ENCODE measurements around the gene TRABD2A.
A peak's percentile ranks its signal among the peaks of the same experiment; 100 is the strongest.
"Not testable (repeated sequence)": the region's sequence is repeated elsewhere in the genome, so short reads cannot be mapped to it uniquely, and the experiment has no call there.

TRABD2A gene, protein sequence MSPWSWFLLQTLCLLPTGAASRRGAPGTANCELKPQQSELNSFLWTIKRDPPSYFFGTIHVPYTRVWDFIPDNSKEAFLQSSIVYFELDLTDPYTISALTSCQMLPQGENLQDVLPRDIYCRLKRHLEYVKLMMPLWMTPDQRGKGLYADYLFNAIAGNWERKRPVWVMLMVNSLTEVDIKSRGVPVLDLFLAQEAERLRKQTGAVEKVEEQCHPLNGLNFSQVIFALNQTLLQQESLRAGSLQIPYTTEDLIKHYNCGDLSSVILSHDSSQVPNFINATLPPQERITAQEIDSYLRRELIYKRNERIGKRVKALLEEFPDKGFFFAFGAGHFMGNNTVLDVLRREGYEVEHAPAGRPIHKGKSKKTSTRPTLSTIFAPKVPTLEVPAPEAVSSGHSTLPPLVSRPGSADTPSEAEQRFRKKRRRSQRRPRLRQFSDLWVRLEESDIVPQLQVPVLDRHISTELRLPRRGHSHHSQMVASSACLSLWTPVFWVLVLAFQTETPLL

DNA sequence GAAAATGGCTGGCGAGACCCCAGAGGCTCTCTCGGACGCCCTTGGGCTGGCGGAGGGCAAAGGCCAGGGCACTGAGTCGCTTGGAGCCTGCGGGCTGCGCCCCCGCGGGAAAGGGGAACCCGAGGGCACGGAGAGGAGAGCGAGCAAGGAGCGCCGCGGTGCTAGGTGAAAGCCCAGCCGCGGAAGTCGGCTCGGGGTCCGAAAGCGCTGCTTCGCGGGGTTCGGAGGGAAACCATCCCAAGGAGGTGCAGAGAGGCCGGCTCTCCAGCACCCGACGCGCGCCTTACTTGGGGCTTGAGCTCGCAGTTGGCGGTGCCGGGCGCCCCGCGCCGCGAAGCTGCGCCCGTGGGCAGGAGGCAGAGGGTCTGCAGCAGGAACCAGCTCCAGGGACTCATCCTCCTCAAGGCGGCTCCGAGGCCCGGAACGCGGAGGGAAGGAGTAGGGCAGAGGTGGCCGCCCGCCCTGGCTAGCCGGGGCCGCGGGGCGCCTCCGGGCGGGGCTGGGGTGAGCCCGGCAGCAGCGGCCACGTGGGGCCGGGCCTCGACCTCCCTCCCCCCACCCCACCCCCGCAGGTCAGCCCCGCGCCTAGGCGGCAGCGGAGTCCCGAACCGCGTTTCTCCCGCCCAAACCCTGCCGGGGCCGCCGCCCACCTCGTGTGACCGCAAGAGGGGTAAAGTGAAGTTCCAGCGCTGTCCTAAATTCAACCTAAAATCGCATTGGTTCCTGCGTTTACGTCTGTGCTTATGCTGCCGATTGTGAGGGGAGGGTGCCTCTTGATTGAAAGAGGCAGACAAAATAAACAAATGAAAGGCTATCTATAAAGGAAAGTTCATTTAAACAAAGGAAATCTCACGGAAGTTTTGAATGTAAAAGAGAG is at the start of gene TRABD2A:
Gene TRABD2A (minus strand): TSS at position 440 of the 877 bp plus-strand sequence. CDS start 45 bp downstream, at position 395.
- DNase-seq (ENCODE audit: low spot score) = peak; percentile 54

DNA sequence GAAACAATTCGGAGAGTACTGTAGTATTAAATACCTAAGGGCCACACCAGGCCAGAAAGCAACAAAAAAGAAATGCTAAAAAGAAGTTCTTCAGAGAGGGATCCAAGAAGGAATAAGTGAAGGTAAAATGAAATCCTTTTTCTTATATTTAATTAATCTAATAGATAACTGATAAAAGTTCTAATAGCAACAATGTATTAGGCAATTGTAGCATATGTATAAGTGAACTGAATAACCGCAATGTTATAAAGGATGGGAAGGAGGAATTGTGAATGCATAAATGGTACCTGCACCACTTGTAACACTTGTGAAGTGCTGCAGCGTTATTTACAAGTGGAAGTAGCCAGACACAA is 46.4 kb upstream of the TRABD2A start:
- no peak for DNase-seq (ENCODE audit: low spot score)

DNA sequence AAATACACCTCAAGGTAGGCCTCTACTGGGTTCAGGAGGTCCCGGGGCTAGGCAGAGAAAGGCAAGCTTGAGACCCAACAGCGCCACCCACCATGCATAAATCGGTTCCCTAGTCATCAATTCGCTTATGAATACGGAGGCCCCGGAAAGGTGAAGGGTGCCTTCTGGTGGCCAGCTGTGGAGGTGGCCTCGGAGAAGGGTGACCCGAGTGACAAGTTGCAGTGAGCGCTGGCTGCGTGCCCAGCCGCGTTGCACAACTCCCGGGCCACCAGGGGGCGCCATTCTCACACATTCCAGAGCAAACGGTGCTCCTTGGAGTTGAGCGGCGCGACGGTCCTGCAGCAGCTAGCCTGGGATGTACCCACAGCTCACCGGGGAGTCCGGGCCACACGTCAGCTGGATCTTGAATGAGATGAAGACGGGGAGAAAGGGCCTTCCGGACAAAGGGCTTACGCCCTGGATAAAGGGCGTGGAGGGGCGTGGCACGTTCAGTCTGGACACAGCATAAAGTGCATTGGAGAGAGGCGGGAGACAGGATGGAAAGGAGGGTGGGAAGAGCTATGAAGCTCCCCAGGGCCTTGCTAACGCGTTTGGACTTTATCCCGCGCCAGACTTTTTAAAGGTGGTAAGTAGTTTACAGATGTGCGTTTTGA is 45.0 kb upstream of the TRABD2A start:
- peak; percentile 86 for DNase-seq (ENCODE audit: low spot score)

DNA sequence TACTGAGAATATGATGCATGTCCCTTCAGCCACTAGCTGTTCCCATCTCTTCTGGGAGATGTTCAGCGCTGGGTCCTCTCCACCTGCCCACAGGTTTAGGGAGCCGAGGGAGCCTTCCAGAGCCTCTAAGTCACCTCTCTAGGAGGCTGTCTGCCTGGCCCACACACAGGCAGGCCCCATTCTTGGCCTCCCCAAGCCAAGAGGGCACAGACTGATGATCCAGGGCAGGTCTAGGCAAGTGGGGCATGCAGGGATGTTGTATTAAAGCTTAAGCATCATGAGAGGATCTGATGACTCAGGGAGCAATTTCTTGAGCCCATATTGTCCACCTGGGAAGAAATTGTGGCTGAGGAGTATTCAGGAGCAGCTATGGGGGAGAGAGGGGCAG is 44.4 kb upstream of the TRABD2A start:
- no peak for DNase-seq (ENCODE audit: low spot score)

DNA sequence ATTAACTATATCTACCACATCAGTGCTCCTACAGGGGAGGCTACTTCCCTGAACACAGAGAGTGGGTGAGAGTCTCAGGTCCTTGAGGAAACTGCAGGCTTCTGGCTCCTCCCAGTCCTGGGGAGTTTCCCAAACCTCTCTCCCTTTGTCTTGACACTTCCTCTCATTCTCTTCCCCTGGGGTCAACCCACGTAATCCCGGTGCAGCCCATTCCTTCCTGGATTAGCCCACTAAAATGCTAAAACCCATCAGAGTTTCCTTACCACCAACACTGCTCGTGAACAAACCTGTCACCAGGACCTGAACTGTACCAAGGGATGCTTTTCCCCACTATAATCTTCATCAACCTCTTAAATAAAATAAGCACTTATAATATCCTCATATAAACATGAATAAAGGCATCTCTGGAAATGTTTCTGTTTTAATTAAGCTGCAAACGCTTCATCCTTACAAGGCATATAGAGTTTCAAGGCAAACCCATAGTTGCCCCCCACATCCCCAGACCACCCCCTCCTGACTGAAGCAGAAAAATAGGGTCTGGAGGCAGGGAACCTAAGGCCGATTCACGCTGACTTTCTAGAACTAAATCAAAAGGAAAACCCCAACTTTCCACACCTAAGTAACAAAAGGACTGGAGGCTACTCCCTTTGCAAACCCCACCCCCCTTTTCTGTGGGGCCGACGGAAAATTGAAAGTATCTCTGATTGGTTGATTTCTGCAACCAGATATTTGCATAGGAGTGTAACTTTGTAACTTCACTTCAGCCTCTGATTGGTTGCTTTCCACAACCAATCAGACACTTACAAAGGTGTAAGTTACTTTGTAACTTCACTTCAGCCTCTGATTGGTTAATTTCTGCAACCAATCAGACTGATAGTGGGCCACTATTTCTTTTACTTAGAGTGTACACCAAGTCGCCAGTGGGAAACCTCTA is 43.6 kb upstream of the TRABD2A start:
- DNase-seq (ENCODE audit: low spot score) = no peak

DNA sequence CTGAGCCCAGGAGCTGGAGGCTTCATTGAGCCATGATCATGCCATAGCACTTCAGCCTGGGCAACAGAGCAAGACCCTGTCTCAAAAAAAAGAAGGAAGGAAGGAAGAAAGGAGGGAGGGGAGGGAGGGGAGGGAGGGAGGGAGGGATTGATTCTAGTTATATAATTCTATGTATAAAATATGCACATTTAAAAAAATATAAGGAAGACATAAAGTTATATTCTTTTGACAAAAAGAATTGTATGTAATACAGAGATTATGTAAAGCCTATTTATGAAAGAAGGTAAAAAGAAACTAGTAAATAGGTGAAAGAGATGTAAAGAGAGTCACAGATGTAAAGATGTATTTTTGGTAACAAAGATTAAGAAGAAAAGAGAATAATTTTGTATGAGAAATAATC is 42.1 kb upstream of the TRABD2A start:
- DNase-seq (ENCODE audit: low spot score) = no peak

DNA sequence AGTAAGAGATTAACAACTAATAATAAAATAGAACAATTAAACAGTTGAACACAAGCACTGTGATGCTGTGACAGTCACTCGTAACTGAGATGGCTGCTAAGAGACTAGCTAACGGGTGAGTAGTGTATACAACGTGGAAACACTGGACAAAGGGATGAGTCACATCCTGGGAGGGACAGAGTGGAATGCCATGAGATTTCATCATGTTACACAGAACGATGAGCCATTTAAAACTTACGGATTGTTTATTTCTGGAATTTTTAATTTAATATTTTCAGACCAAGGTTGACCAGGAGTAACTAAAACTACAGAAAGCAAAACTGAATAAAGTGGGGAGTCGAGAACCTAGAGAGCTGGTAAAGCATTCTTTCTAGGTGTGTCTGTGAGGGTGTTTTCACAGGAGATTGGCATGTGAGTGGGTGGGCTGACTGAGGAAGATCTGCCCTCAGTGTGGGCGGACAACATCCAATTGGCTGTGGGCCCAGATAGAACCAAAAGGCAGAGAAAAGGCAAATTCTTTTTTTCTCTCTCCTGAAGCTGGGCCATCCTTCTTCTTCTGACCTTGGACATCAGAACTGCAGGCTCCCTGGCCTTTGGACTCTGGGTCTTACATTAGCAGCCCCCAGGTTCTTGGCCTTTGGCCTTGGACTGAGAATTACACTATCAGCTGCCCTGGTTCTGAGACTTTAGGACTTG is 39.1 kb upstream of the TRABD2A start:
- DNase-seq (ENCODE audit: low spot score) = no peak

DNA sequence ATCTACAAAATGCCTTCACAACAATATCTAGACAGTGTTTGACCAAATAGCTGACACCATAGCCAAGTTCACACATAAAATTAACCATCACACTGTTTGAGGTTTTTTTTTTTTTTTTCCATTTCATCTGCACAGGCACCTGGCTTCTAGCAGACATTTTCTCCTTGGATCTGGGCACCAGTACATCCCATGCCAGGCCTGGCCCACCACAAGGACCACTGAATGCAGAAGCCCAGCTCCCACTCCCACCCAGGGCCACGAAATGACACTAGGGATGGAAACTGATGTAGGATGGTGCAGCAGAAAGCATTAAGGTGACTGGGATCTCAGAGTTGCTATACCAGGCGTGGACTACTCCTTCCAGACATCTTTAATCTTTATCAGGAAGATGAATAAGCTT is 37.5 kb upstream of the TRABD2A start:
- no peak for DNase-seq (ENCODE audit: low spot score)

DNA sequence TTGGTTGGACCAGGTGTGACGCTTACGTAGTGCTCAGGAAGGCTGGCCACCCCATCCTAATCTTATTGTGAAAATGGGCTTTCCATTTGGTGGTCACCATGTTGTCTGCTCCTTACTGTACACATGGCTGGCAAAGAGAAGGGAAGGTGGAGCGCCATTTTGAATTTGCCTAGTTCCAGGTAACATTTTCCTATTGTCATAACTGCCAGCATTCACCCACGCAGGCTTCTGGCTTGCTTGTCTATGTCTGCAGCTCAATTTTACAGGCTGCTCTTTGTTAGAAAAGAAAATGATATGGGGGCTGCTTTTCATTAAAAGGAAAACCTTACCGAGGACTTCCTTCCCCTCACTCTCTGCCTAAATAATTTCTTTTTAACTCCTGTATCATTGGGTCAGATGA is 36.9 kb upstream of the TRABD2A start:
- not testable (repeated sequence) for DNase-seq (ENCODE audit: low spot score)

DNA sequence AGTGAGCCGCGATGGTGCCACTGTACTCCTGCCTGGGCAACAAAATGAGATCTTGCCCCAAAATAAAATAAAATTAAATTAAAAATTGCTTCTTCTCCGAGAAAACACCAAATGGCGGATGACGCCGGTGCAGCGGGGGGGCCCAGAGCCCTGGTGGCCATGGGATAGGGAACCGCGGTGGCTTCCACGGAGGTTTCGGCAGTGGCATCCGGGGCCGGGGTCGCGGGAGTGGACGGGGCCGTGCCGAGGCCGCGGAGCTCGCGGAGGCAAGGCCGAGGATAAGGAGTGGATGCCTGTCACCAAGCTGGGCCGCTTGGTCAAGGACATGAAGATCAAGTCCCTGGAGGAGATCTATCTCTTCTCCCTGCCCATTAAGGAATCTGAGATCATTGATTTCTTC is 34.8 kb upstream of the TRABD2A start:
- not testable (repeated sequence) for DNase-seq (ENCODE audit: low spot score)

DNA sequence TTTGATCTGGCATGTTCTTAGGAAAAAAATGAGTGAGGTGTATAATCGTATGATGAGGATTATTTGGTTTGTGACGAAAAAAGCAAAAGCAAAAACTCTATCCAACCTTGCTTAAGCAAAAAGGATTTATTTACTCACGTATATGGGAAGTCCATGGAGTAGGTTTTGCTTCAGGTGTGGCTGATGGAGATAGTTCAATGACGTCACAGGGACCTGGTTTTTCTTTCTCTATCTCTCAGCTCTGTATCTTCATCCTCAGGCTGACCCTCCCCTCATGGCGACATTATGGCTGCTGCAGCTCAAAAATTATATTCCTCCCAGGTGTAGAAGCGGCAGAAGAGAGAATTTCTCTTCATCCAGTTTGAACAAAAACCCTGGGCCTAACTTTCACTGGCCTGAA is 33.5 kb upstream of the TRABD2A start:
- no peak for DNase-seq (ENCODE audit: low spot score)

DNA sequence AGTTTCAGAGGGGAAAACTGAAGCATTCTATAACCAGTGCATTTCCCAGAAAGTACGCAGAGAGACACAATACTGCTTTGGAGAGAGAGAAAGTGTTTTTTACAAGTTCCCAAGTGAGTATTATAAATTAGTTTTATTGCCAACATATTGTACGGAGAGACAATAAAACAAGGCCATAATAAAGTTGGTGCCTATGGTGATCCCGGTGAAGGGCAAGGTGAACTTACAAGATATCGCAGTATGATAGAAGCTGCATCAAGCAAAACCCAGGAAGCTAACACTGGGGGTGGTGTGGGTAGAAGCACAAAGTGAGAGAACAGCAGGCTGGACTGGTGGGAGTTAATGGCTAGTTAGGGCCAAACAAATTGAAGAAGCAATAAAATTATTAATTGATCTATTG is 32.1 kb upstream of the TRABD2A start:
- no peak for DNase-seq (ENCODE audit: low spot score)

DNA sequence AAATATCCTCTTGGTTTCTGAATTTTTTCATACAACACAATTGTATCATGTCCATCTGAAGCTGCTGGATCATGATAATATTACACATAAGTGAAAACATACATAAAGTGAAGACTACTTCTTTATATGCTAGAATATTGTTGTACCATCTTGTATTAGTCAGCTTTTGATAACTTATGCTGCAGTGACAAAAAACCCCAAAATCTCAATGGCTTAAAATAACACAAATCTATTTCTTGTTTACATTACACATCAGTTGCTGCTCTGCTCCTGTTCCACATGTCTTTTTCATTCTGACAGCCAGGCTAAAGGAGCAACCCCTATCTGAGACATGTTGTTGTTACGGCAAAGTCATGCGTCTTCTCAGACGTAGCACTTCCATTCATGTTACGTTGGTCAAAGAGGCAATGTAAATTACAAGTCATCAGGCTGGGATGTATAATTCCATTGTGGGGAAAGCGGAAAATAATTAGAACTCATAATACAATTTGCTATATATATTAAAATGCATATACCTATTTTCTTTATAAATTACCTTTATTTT is 30.3 kb upstream of the TRABD2A start:
- no peak for DNase-seq (ENCODE audit: low spot score)

DNA sequence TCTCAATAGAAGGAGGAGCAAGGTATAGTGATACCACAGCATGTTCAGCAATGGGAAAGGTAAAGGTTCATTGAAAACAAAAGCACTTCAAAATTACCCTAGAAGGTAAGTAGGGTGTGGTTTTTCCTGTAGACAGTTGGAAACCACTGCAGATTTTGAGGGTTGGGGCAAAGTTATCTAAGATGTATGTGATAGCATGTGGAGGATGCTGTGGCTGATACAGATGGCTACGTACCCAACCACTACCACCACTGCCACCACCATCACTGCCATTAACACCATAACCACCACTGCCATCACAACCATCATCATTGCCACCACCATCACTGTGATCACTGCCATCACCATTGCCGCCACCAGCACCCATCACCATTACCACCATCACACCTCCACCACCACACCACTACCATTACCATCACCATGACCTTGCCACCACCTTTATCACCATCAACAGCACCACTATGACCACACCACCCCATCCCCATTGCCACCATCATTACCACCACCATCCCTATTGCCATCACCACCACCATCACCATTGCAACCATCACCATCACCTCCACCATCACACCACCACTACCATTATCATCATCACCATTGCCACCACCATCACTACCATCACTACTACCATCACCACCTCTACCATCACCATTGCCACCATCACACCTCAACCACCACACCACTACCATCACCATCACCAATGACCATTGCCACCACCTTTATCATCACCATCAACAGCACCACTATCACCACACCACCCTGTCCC is 28.2 kb upstream of the TRABD2A start:
- no peak for DNase-seq (ENCODE audit: low spot score)

DNA sequence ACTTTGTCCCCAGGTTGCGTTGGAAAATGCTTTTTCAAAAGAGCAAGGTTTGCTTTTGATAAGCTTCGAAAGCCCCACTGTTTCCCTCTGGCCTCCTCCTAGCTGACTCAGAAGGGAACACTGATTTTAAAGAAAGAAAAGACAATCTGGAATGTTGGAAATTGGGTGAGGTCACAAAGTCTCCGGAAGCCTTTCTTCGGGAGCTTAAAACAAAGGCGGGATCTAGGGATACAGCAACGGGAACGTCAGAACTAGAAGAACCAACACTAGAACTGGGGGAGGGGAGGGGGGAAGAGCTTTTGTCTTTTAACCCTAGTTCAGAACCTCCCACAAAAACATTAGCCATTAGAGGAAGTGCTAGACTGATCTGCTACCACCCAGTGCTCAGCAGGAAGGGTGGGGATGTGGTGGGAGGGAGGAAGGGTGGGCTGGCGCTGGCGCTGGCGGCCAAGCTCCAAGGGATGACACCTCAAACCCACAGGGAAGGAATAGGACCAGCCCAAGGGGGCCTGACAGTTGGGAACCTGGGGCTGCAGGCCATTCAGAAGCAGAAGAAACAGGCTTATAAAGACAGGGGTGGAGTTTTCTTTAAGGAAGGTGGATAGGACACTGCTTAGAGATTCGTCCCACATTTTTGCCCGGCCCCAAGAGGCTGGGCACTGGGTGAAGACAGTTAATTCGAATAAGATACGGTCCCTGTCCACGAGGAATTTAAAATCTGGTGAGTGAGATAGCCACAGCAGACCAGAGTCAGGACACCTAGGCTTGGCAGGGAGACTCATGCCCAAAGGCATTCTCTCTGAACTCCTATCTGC is 26.2 kb upstream of the TRABD2A start:
- peak; percentile 61 for DNase-seq (ENCODE audit: low spot score)

DNA sequence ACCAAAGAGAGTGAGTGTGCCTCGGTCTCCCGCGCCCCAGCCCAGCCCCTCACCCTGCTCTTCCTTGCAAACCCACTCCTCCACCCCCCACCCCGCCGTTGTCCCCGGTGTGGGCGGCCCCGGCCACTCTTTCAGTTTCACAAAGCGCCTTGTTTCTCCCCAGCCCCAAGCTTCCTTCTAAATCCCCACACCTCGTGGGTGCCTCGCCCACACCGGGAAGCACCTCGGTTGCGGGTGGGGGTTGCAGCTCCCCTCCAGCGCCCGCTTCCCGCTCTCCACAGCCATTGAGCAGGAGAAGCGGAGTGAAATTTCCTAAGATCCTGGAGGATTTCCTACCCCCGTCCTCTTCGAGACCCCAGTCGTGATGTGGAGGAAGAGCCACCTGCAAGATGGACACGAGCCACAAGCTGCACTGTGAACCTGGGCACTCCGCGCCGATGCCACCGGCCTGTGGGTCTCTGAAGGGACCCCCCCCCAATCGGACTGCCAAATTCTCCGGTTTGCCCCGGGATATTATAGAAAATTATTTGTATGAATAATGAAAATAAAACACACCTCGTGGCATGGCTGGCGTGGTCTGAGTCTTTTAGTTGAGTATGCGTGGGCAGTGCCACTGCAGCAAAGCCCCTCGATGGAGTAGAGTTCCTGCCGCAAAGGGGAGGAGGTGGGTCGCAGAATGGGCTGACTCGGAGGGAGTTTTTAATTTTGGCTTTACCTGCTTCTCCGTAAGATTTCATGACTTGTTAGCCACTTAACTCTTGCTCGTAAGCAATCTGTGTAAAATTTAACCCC is 25.4 kb upstream of the TRABD2A start:
- DNase-seq (ENCODE audit: low spot score) = peak; percentile 53

DNA sequence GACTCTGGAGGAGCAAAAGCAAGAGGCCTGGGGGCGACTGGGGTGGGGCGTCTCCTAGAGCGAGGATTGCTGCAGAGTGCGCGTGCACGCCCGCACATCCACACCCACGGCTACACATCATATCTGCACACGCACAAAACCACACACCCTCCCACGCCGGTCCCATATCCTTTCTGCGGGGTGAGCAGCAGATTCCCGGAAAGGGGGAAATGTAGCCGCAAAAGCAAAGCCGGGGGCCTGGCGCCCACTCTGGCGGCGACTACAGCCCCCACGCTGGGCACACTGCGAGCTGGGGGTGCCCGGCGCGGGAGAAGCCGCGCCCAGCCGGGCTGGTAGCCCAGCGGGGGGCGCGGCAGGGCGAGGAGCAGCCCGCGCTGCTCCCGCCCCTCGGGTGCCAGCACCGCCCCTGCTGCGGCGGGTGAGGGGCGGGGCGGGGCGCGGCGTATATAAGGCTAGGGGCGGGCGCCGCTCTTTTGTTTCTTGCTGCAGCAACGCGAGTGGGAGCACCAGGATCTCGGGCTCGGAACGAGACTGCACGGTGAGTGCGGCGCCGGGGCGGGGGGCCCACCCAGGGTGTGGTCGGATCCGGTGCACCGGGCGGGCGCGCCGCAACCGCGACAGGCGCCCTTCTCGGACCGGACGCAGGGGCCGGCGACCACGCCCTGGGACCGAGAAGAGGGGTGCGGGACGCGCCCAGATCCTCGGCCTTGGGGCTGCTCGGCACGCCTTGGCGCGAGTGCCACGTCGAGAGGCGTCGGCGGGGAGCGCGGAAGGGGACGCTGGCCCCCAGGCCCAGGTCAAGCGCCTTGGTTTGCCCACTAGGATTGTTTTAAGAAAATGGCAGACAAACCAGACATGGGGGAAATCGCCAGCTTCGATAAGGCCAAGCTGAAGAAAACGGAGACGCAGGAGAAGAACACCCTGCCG is 24.6 kb upstream of the TRABD2A start, which contains the start of gene TMSB10:
Gene TMSB10 (plus strand): TSS at position 476 of the 927 bp plus-strand sequence.
- DNase-seq (ENCODE audit: low spot score) = peak; percentile 98
